HG03039 (cell line): ENCODE data around the gene NPIPB8.
"Not testable (repeated sequence)": the region's sequence is repeated elsewhere in the genome, so short reads cannot be mapped to it uniquely, and the experiment has no call there.

Source experiments
- ATAC-seq: cut with Tn5 transposase; IDR thresholded peaks from one replicate; pipeline ENCODE4 v1.9.1; 2021; ENCODE audit warnings: mild to moderate bottlenecking, moderate library complexity; ENCODE audit not compliant: unreplicated experiment

The NPIPB8 gene

DNA sequence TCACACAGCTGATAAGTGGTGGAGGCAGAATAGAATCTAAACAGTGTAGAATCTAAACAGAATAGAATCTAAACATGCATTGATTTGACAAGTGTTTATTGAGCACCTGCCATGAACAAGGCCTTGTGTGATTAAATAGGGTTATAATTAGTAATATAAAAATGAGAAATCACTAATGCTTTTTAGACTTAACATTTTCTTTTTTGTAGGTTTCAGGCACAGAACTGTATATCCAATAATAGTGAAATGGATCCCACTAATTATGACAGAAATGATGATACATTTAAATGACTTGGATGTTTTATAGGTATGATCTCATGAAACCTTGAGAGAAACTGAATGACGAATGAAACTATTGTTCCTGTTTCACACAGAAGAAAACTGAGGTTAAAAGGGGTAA lies at the start of gene NPIPB8:
TSS of gene NPIPB8 (plus strand) at position 301 of the 400 bp plus-strand sequence. CDS start 296 bp downstream, outside the sequence.
- ATAC-seq = not testable (repeated sequence)

- ATAC-seq = no peak
Measured at GRCh38 chr16:28589069-28589468, 48.8 kb upstream of the NPIPB8 start.

- ATAC-seq = no peak
Measured at GRCh38 chr16:28589930-28590329, 47.9 kb upstream of the NPIPB8 start.

- ATAC-seq = no peak
Measured at GRCh38 chr16:28590384-28591340, 47.2 kb upstream of the NPIPB8 start.

GRCh38 chr16:28591355-28591754 lies 46.5 kb upstream of the NPIPB8 start:
- ATAC-seq = no peak

GRCh38 chr16:28592511-28592910 lies 45.4 kb upstream of the NPIPB8 start:
- ATAC-seq = no peak

- no peak for ATAC-seq
Measured at GRCh38 chr16:28592979-28593553, 44.8 kb upstream of the NPIPB8 start.

- ATAC-seq = not testable (repeated sequence)
Measured at GRCh38 chr16:28595451-28595850, 42.4 kb upstream of the NPIPB8 start.

- no peak for ATAC-seq
Measured at GRCh38 chr16:28596115-28596630, 41.7 kb upstream of the NPIPB8 start.

DNA sequence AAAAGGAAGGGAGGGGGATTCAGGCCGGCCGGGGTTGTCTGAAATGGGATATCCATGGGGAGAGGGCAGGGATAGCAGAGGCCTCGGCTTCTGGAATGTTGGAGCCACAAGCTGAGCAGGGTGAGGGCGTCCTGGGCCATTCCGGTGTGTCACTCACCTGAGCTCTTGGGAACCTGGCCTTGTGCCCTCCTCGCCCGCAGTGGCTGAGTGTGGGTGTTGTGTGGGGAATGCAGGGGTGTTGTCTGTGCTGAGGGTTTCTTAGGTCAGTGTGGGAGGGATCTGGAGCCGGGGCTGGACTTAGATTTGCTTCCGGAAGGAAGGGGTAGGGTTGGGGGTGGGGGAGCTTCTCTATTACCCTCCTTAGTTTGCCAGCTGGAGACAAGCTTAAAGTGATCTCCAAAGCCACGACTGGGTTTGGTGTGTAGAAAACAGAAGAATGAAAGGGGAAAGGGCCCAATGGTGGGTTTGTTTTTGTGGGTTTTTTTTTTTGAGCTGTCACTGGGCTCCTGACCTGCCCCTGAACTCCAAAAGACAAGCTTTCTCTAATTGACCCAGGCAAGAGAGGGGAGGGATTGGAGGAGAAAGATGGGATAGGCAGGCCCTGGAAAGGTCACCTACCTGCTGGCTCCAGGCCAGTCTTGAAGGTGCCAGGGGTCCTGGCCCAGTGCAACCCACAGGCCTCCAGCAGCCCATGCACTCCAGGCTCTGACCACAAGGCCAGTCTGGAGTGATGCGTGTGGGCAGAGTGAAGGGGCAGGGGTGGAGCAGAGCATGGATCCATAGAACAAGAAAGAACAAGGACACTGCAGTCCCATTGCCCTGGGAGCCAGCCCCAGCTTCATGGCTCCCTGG lies 40.8 kb upstream of the NPIPB8 start, which contains the start of gene SULT1A2:
TSS of gene SULT1A2 (minus strand) at position 211 of the 852 bp plus-strand sequence. CDS start 1,120 bp downstream, outside the sequence.
- no peak for ATAC-seq

DNA sequence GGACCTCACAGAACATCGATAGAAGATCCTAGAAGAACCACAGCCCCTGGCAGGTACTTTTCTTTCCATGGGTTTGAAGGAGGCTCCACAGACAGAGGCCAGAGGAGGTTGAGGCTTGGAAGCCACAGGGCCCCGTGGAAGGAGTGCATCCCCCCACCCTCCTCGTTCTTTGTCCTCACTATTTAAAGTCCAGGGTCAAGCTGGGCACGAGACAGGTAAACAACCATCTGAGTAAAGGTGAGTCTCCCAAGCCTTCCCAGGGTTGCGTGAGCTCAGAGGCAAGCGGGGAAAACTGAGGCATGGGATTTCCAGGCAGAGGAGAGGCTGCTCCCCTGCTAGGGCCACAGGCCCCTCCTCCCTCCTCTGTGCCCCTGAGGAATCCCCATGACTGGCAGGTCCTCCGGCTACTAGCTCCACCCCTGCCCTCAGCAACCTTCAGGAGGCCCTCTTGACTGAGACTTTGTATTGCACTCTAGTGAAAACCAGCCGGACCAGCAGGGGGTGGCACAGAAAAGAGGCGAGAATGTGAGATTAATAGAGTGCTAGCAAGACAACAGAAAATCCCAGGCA lies 40.1 kb upstream of the NPIPB8 start:
- ATAC-seq = no peak

- not testable (repeated sequence) for ATAC-seq
Measured at GRCh38 chr16:28599377-28600285, 38.2 kb upstream of the NPIPB8 start.

DNA sequence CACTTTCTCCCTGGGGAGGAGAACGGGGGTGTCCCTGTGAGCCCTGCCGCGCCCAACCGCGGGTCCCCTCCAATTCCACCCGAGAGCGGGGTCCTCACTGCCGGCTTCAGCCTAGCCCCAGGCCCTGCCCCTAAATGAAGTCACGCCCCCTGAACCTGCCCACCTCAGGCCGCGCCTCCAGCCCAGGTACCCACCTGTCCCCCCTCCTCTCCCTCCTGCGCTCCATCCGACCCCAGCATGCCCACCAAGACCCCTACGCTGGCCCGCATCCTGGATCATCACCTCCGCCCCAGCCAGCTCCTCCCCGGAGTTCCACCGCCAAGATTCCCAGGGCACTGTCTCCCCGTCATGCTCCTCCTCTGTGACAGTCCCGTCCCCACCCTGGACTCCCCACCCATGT lies 36.9 kb upstream of the NPIPB8 start:
- ATAC-seq = not testable (repeated sequence)

DNA sequence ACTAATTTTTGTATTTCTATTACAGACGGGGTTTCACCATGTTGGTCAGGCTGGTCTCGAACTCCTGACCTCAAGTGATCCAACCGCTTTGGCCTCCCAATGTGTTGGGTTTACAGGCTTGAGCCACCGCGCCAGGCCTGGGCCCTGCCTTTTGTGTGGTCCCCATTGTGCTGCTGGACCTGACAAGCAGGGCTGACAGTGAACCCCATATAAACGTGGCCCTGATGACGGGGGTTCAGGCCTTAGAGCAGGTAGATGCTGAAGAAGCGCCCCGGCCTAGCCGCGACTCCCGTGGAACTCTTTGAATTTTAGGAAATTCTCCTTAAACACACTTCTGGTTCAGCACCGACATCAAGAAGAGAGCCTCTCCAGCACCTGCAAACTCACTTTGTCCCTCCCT lies 36.3 kb upstream of the NPIPB8 start:
- not testable (repeated sequence) for ATAC-seq

DNA sequence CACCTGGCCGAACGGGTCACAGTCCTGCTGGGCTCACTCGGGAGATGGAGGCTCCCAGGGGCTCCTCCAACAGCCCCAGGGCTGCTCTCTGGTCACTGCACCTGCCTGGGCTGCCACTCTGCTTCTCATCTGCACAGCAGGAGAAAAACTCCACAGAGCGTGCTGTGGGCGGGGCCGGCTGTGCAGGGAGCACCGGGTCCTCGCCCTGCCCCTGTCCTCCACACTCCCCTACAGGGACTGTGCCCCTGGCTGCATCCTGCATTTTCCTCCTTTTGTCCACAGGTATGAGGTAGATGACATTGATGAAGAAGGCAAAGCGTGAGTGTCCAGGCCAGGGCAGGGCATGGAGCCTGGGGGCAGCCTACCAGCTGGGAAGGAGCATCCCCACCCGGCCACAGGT lies 35.8 kb upstream of the NPIPB8 start:
- ATAC-seq = not testable (repeated sequence)

DNA sequence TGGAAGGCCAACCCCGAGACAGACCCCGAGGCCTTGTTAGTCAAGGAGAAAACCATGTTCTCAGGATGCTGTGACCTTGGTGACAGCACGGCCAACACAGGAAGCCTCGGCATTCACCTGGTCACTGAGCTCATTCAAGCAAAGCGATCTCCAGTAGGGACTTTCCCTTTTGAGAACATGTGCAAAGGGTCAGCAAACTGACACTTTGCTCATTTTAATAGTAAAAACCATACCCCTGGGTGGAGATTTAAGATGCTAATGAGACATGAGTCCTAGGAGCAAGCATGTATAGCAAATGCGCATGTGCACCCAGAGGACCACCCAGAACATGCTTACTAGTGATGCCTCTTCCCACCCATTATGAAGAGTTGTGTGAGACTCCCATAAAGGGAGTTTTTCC lies 35.3 kb upstream of the NPIPB8 start:
- ATAC-seq = no peak

- no peak for ATAC-seq
Measured at GRCh38 chr16:28603381-28604185, 34.3 kb upstream of the NPIPB8 start.

DNA sequence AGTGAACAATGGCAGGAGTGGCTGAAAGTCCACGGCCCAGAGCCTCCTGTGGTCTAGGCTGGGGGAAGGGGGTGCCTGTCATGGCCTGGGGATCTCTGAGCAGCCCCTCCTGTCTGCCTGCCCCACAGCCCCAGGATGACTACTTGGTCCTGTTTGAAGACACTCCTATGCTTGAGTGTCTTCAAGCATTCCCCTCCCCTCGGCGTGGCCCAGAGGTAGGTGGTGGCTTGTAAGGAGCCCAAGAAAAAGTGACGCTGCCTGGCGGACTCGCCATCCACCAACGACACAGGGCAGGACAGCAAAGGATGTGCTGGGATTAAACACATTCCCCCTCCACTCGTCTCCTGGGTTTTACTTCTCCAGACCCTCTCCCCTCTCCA lies 33.7 kb upstream of the NPIPB8 start:
- no peak for ATAC-seq
